ENCODE measurements around the gene NR0B2. TPM values are rescaled to one million over a fixed set of nuclear protein-coding genes. Genes with fewer than 3 reads are reported as not detected.
"Not testable (repeated sequence)": the region's sequence is repeated elsewhere in the genome, so short reads cannot be mapped to it uniquely, and the experiment has no call there.

Gene NR0B2
- total RNA-seq: 5.7 TPM
- long read RNA-seq, transcript NR0B2-201 (2 exons, 1,156 nt): major isoform, 5 of 5 reads
- long read RNA-seq, partial matches to known transcripts: 0 of 5 reads
- long read RNA-seq, other reads (novel, unspliced or antisense): 0 of 5 reads

- no peak for DNase-seq (ENCODE audit: low spot score)
- intact Hi-C loops (cut with DNase I): no loop called here
These were observed at the start of gene NR0B2 for GRCh38 chr1:26913754-26914619. NR0B2 (minus strand) TSS chr1:26913975; CDS start chr1:26913940, 35 bp downstream.

- intact Hi-C loops (cut with DNase I): loop anchor here (10.0 kb wide), 1 partner anchor 133 kb away; no protein-coding TSS in a partner anchor
- no peak for DNase-seq (ENCODE audit: low spot score)
These were observed 48.1 kb upstream of the NR0B2 start for GRCh38 chr1:26961826-26962225.

DNA sequence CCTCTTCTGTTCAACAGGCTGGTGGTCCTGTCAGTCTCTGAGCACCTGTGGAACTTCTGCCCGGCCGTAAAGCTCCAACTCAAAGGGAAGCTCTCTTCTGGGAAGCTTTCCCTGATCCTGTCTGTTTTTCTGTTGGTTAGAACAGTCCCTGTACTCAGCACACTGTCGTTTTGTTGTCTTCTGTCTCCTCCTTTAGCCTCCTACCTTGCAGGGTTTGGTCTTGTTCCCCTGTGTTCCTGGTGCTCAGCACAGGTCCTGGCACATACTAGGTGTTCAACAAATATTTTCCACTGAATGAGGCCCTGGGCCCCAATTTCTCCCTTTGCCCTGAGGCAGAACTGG is 46.8 kb upstream of the NR0B2 start:
- no peak for DNase-seq (ENCODE audit: low spot score)
- intact Hi-C loops (cut with DNase I): loop anchor here (10.0 kb wide), 1 partner anchor 134 kb away; no protein-coding TSS in a partner anchor

- DNase-seq (ENCODE audit: low spot score): no peak
- intact Hi-C loops (cut with DNase I): loop anchor here (10.0 kb wide), 1 partner anchor 135 kb away; no protein-coding TSS in a partner anchor
These were observed 46.2 kb upstream of the NR0B2 start, which contains the start of gene KDF1 for GRCh38 chr1:26959722-26960624. KDF1 (minus strand) TSS chr1:26960468; CDS start chr1:26952380, 8,088 bp downstream.

DNA sequence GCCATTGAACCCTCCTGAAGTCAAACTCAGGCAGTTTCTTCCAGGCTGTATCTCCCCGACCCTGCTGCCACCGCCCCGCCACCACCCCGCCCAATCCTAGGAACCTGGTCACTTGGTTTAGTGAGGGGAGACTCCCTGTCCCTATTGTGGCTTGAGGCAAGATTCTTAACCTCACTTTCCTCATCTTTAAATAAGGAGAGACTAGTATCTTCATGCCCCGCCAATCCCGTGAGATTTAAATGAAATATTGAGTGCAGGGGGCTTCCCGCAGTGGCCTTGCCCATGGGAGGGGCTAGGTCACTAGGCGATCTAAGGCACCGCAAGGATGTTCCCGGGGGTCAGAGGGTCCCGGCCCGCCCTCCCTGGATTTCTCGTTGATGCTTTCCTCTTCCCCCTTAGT is 45.5 kb upstream of the NR0B2 start:
- intact Hi-C loops (cut with DNase I): no loop called here
- no peak for DNase-seq (ENCODE audit: low spot score)

DNA sequence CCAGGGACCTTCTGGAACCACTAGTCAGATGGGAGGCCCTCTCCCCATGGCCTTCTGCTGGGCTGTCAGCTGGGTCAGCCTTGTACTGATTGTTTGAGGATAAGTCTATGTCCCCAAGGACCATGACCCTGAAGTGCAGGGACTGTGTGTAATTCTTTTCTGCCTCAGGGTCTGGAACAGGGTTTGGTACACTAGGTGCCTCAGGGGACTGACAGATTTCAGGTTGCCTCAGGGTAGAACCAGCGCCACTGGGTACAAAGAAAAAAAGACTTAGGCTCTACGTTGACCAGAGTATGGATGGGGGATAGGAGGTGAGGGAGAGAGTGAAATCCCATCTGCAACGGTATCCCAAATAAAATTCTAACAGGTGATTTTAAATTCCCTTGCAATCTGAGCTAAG is 43.5 kb upstream of the NR0B2 start:
- intact Hi-C loops (cut with DNase I): no loop called here

GRCh38 chr1:26956321-26956720 is 42.5 kb upstream of the NR0B2 start:
- DNase-seq (ENCODE audit: low spot score): no peak
- intact Hi-C loops (cut with DNase I): no loop called here

More for the DNA sequence above, 43.5 kb upstream of the NR0B2 start:
- no peak for DNase-seq (ENCODE audit: low spot score)

DNA sequence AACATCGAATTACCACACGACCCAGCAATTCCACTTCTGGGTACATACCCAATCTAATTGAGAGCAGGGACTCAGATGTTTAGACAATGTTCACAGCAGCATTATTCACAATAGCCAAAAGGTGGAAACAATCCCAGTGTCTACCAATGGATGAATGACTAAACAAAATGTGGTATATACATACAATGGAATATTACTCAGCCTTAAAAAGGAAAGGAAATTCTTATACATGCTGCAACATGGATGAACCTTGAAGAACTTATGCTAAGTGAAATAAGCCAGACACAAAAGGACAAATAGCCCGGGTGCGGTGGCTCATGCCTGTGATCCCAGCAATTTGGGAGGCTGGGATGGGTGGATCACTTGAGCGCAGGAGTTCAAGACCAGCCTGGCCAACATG is 39.6 kb upstream of the NR0B2 start:
- DNase-seq (ENCODE audit: low spot score): no peak
- intact Hi-C loops (cut with DNase I): no loop called here

DNA sequence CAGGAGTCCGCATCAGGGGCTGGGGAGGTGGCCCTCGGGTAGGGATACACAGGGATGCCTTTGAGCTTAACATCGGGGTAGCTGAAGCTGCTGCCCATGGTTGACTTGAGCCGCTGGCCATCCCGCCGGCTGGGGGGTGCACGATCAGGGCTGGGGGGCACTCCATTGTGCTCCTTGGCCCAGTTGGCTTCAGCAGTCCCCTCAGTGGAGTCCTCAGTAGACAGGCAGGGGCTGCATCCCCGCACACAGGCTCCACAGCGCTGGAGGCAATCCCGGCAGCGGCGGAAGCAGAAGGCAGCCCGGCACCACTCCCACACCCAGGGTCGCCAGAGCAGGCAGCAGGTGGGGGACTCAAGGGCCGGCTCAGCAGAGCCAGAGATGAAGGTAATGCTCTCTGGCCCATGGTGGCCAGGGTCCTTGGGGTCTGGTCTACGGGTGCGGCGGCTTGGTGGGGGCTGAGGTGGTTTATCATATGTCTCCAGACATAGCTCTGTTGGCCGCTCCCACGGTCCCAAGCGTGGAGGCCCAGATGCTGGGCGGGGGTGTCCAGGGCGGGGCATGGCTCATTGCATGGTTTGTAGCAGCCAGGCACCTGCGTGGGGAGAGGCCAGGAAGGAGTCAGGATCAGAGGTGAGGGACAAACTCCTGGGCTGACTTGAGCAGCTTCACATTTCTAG is 38.2 kb upstream of the NR0B2 start:
- DNase-seq (ENCODE audit: low spot score): no peak
- intact Hi-C loops (cut with DNase I): no loop called here

GRCh38 chr1:26951216-26951615 is 37.4 kb upstream of the NR0B2 start:
- no peak for DNase-seq (ENCODE audit: low spot score)
- intact Hi-C loops (cut with DNase I): no loop called here

DNA sequence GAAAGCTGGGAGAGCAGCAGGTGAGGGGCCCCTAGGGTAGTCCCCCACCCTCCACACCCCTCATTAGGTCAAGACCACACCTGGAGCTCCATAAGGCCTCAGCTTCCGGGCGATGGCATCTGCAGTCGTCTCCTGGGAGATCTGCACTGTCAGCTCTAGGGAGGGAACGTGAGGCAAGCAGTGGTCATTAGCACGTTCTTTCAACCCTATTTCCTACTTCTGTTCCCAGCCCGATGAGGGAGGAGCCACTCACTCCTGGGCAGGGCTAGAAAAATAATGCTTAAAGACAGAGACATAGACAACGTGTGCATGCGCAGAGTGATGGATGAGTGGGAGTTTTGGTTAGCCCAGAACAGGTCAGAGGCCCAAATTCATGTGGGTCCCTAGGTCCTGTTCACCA is 36.8 kb upstream of the NR0B2 start:
- intact Hi-C loops (cut with DNase I): no loop called here

GRCh38 chr1:26949926-26950319 is 36.1 kb upstream of the NR0B2 start:
- intact Hi-C loops (cut with DNase I): no loop called here

More for the DNA sequence above, 36.8 kb upstream of the NR0B2 start:
- DNase-seq (ENCODE audit: low spot score): no peak

GRCh38 chr1:26949266-26949925 is 35.6 kb upstream of the NR0B2 start:
- intact Hi-C loops (cut with DNase I): no loop called here
- DNase-seq (ENCODE audit: low spot score): no peak

More at GRCh38 chr1:26949926-26950319, 36.1 kb upstream of the NR0B2 start:
- no peak for DNase-seq (ENCODE audit: low spot score)

GRCh38 chr1:26948725-26949057 is 34.9 kb upstream of the NR0B2 start:
- intact Hi-C loops (cut with DNase I); DNase-seq (ENCODE audit: low spot score): not testable (repeated sequence)

DNA sequence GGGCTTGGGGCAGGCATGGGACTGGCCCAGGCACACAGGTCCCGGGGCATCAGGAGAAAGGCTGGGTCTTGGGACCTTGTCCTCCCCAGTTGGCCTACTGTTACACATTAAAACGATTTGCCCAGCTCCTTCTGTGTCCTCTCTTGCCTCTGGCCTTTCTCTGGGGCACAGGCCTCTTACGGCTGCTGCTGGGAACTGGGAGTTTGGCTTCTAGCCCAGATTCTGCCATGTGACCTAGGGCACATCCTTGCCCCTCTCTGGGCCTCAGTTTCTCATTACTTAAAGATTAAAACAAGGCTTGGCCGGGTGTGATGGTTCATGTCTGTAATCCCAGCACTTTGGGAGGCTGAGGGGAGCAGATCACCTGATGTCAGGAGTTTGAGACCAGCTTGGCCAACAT is 32.5 kb upstream of the NR0B2 start:
- intact Hi-C loops (cut with DNase I): no loop called here
- DNase-seq (ENCODE audit: low spot score): no peak

GRCh38 chr1:26945728-26946127 is 32.0 kb upstream of the NR0B2 start:
- intact Hi-C loops (cut with DNase I): no loop called here
- DNase-seq (ENCODE audit: low spot score): no peak

GRCh38 chr1:26945138-26945537 is 31.4 kb upstream of the NR0B2 start:
- intact Hi-C loops (cut with DNase I): no loop called here
- DNase-seq (ENCODE audit: low spot score): no peak

DNA sequence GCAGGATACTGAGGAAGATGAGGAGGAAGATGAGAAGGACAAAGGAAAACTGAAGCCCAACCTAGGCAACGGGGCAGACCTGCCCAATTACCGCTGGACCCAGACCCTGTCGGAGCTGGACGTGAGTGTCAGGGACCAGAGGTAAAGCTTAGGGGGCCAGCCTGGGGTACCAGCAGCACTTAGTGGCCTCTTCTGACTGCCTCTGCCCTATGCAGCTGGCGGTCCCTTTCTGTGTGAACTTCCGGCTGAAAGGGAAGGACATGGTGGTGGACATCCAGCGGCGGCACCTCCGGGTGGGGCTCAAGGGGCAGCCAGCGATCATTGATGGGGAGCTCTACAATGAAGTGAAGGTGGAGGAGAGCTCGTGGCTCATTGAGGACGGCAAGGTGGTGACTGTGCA is 28.9 kb upstream of the NR0B2 start:
- intact Hi-C loops (cut with DNase I): no loop called here
- DNase-seq (ENCODE audit: low spot score): no peak

DNA sequence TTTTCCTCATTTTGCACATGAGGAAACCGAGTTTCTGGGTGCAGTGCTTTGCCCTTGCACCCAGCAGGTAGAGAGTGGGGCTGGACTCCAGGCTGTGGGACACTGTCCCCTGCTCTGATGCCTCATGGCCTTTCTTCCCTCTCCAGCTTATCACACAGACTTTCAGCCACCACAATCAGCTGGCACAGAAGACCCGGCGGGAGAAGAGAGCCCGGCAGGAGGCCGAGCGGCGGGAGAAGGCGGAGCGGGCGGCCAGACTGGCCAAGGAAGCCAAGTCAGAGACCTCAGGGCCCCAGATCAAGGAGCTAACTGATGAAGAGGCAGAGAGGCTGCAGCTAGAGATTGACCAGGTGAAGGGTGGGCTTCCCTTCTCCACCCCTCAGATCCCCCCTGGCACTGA is 27.5 kb upstream of the NR0B2 start:
- intact Hi-C loops (cut with DNase I): no loop called here
- DNase-seq (ENCODE audit: low spot score): no peak

All from cardiac septum (tissue), 1 donor.